ENCODE data around the gene C5orf63. TPM values are rescaled to one million over a fixed set of nuclear protein-coding genes. Genes with fewer than 3 reads are reported as not detected.

C5orf63 gene
- total RNA-seq, 3 donors from 2014 or later (not counting 1 experiment from before 2014, with no cell fraction given): 10.4 to 18.8 (median 11.7) TPM

DNA sequence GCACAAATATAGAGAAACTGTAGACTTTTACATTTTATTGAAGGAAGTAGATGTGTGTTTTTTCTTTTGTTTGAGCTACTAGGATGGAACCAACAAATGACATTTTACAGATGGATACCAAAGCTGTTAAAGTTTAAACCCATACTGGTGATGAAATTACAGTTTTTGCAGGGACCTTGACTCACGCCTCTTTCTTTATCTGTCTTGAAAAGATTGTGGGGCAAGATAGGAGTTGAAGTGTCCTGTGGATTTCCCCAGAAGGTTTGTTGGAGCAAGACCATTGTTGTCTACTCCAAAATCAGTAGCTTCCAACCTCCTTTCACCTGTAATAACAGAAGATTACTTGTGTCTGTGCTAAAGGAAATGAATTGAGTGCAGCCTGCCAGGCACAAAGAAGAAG is 4.1 kb upstream of the C5orf63 start:
- intact Hi-C loops (cut with micrococcal nuclease): no loop called here
- Histone ChIP-seq H3K27ac (ENCODE audit: low read length) (no peak overlapping the region), H3K36me3 (ENCODE audit: control insufficient read depth, insufficient read depth, low read length) (no peaks in the 10 kb centered on the region), H3K4me3 (ENCODE audit: low read length) (no peak overlapping the region), H3K4me1 (ENCODE audit: control insufficient read depth, insufficient read depth, low read length) (peaks cover 9% of the 10 kb centered on the region), H3K27me3 (ENCODE audit: control insufficient read depth, insufficient read depth, low read length) (no peaks in the 10 kb centered on the region), H3K9me3 (ENCODE audit: control insufficient read depth, insufficient read depth, low read length) (no peaks in the 10 kb centered on the region)
- WGBS (ENCODE audit: insufficient coverage): 42% methylated on average over 1 of the region's 1 CpG
- DNase-seq: no peak
- Mint-ChIP-seq H3K4me3 (no peak overlapping the region), H3K27ac (no peak overlapping the region), H3K36me3 (no peaks in the 10 kb centered on the region), H3K4me1 (peaks cover 17% of the 10 kb centered on the region in 2 donors), H3K9me3 (no peaks in the 10 kb centered on the region), H3K27me3 (ENCODE audit: low read depth in 2 of 2) (peaks cover 7 to 8% of the 10 kb centered on the region in 2 donors)
- TF ChIP-seq, protein P1, sequence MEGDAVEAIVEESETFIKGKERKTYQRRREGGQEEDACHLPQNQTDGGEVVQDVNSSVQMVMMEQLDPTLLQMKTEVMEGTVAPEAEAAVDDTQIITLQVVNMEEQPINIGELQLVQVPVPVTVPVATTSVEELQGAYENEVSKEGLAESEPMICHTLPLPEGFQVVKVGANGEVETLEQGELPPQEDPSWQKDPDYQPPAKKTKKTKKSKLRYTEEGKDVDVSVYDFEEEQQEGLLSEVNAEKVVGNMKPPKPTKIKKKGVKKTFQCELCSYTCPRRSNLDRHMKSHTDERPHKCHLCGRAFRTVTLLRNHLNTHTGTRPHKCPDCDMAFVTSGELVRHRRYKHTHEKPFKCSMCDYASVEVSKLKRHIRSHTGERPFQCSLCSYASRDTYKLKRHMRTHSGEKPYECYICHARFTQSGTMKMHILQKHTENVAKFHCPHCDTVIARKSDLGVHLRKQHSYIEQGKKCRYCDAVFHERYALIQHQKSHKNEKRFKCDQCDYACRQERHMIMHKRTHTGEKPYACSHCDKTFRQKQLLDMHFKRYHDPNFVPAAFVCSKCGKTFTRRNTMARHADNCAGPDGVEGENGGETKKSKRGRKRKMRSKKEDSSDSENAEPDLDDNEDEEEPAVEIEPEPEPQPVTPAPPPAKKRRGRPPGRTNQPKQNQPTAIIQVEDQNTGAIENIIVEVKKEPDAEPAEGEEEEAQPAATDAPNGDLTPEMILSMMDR (IDR thresholded peaks at IDR 0.05): no peak
- ATAC-seq: no peak

GRCh38 chr5:127076315-127077129 is 3.2 kb upstream of the C5orf63 start:
- H3K4me3 Mint-ChIP-seq: no peak overlapping the region
- TF ChIP-seq, protein P1 (IDR thresholded peaks at IDR 0.05): no peak
- no peak overlapping the region for H3K27ac ChIP-seq (ENCODE audit: low read length)
- WGBS (ENCODE audit: insufficient coverage): 76% methylated on average over 4 of the region's 4 CpGs
- H3K9me3 ChIP-seq (ENCODE audit: control insufficient read depth, insufficient read depth, low read length): no peaks in the 10 kb centered on the region
- peaks cover 9% of the 10 kb centered on the region for H3K4me1 ChIP-seq (ENCODE audit: control insufficient read depth, insufficient read depth, low read length)
- H3K4me1 Mint-ChIP-seq: peaks cover 17 to 21% of the 10 kb centered on the region in 2 donors
- no peaks in the 10 kb centered on the region for H3K36me3 ChIP-seq (ENCODE audit: control insufficient read depth, insufficient read depth, low read length)
- intact Hi-C loops (cut with micrococcal nuclease): no loop called here
- DNase-seq (no peak), ATAC-seq (no peak)
- no peak overlapping the region for H3K27ac Mint-ChIP-seq
- H3K36me3 Mint-ChIP-seq: no peaks in the 10 kb centered on the region
- H3K4me3 ChIP-seq (ENCODE audit: low read length): no peak overlapping the region
- no peaks in the 10 kb centered on the region for H3K9me3 Mint-ChIP-seq
- peaks cover 7 to 8% of the 10 kb centered on the region in 2 donors for H3K27me3 Mint-ChIP-seq (ENCODE audit: low read depth in 2 of 2)
- H3K27me3 ChIP-seq (ENCODE audit: control insufficient read depth, insufficient read depth, low read length): no peaks in the 10 kb centered on the region

- H3K27me3 ChIP-seq (ENCODE audit: control insufficient read depth, insufficient read depth, low read length): no peaks in the 10 kb centered on the region
- Mint-ChIP-seq H3K9me3 (no peaks in the 10 kb centered on the region), H3K4me1 (peaks cover 17 to 22% of the 10 kb centered on the region in 2 donors), H3K27me3 (ENCODE audit: low read depth in 2 of 2) (no peaks in the 10 kb centered on the region), H3K36me3 (no peaks in the 10 kb centered on the region), H3K27ac (peak overlapping the region; percentile 91 to 94), H3K4me3 (peak overlapping the region; percentile 98)
- H3K36me3 ChIP-seq (ENCODE audit: control insufficient read depth, insufficient read depth, low read length): no peaks in the 10 kb centered on the region
- ATAC-seq (no peak), DNase-seq (no peak)
- H3K9me3 ChIP-seq (ENCODE audit: control insufficient read depth, insufficient read depth, low read length): no peaks in the 10 kb centered on the region
- peaks cover 9% of the 10 kb centered on the region for H3K4me1 ChIP-seq (ENCODE audit: control insufficient read depth, insufficient read depth, low read length)
- TF ChIP-seq, protein P1 (IDR thresholded peaks at IDR 0.05): no peak
- no peak overlapping the region for H3K4me3 ChIP-seq (ENCODE audit: low read length)
- intact Hi-C loops (cut with micrococcal nuclease): no loop called here
- 100% methylated on average over 1 of the region's 3 CpGs for WGBS (ENCODE audit: insufficient coverage)
- no peak overlapping the region for H3K27ac ChIP-seq (ENCODE audit: low read length)
These were observed 1.2 kb upstream of the C5orf63 start for GRCh38 chr5:127074466-127074865.
